Caco-2 (cell line): ENCODE measurements around the gene NEDD4. TPM values are rescaled to one million over a fixed set of nuclear protein-coding genes. Genes with fewer than 3 reads are reported as not detected.
"Not testable (repeated sequence)": the region's sequence is repeated elsewhere in the genome, so short reads cannot be mapped to it uniquely, and the experiment has no call there.

ENCODE experiments used
- BruUV-seq: library from RNA; stranded (reverse); fragments of 400-500 nt; replicated peaks from 2 replicates; lab custom pipeline; 2021; lab: Mats Ljungman, UMichigan
- CTCF ChIA-PET: fragments of 300-600 bp; sonication (Branson Sonifier 250); formaldehyde crosslinking; loops from one replicate; lab custom pipeline; 2022; ENCODE audit warnings: antibody characterized with exemption; lab: Charles Lee
- POLR2A ChIA-PET: fragments of 300-600 bp; sonication (Branson Sonifier 250); formaldehyde crosslinking; loops from one replicate; lab custom pipeline; 2022; ENCODE audit warnings: antibody characterized with exemption; lab: Charles Lee
- DNase-seq, 2 experiments: peaks; one replicate each; pipeline versions ENCODE4 v3.0.0 to v3.0.0-alpha.2; 2020 to 2022
- H3K27me3 ChIP-seq: replicated peaks from 2 replicates; pipeline ENCODE4 v1.6.0; 2011; ENCODE audit warnings: low read length; ENCODE audit not compliant: control insufficient read depth, insufficient read depth
- H3K36me3 ChIP-seq: 2 replicates; pipeline ENCODE4 v1.5.1; 2011; ENCODE audit warnings: low read length; ENCODE audit not compliant: control insufficient read depth, insufficient read depth
- H3K4me1 ChIP-seq: fragments of 250-450 bp; sonication (Bioruptor Pico); 2 replicates; pipeline ENCODE4 v1.5.1; 2020; ENCODE audit warnings: mild to moderate bottlenecking
- H3K4me3 ChIP-seq: 2 replicates; pipeline ENCODE4 v1.5.1; 2011; ENCODE audit warnings: low read depth, mild to moderate bottlenecking, control low read depth, low read length
- H3K9me3 ChIP-seq: fragments of 250-450 bp; sonication (Bioruptor Pico); 2 replicates; pipeline ENCODE4 v1.5.1; 2020; ENCODE audit warnings: mild to moderate bottlenecking, moderate library complexity
- H3K27ac Mint-ChIP-seq: one replicate; pipeline ENCODE4 v1.8.0; 2022; ENCODE audit warnings: mixed read lengths; ENCODE audit not compliant: unreplicated experiment
- H3K27me3 Mint-ChIP-seq: one replicate; pipeline ENCODE4 v1.8.0; 2022; ENCODE audit warnings: mixed read lengths; ENCODE audit not compliant: insufficient read depth, unreplicated experiment
- H3K36me3 Mint-ChIP-seq: one replicate; pipeline ENCODE4 v1.8.0; 2022; ENCODE audit warnings: mild to moderate bottlenecking, mixed read lengths; ENCODE audit not compliant: insufficient read depth, unreplicated experiment
- H3K4me1 Mint-ChIP-seq: one replicate; pipeline ENCODE4 v1.8.0; 2022; ENCODE audit warnings: low read depth, mixed read lengths; ENCODE audit not compliant: unreplicated experiment
- H3K4me3 Mint-ChIP-seq: one replicate; pipeline ENCODE4 v1.8.0; 2022; ENCODE audit warnings: mild to moderate bottlenecking, moderate library complexity, mixed read lengths; ENCODE audit not compliant: unreplicated experiment
- H3K9me3 Mint-ChIP-seq: one replicate; pipeline ENCODE4 v1.8.0; 2022; ENCODE audit warnings: mixed read lengths; ENCODE audit not compliant: unreplicated experiment
- CTCF ChIP-seq, 2 experiments: fragments of 200-600 bp in 1 of 2; IDR thresholded peaks; 1 replicate in 1 of 2; 2 replicates in 1 of 2; pipeline versions ENCODE4 v1.5.1 to v1.8.0; 2011 to 2022; ENCODE audit warnings: antibody characterized with exemption in 1 of 2, control low read depth in 1 of 2, inconsistent platforms in 1 of 2, low read depth in 1 of 2, low read length in 1 of 2, mild to moderate bottlenecking in 1 of 2, moderate library complexity in 1 of 2; ENCODE audit not compliant: insufficient read depth in 1 of 2, severe bottlenecking in 1 of 2, unreplicated experiment in 1 of 2
- intact Hi-C: fragments of 100-400 bp; cut with micrococcal nuclease; formaldehyde crosslinking; loops from one replicate; pipeline ENCODE4 v1.10.0; 2022; ENCODE audit not compliant: unreplicated experiment
- total RNA-seq: library from RNA; stranded (reverse); gene quantifications from 2 replicates; pipeline ENCODE4 v1.2.3, GENCODE V29; 2022

The NEDD4 gene
- total RNA-seq, 1 experiment from 2014 or later, result 33.9 TPM

GRCh38 chr15:55853134-55853533, 140.3 kb downstream of the NEDD4 start:
- Histone ChIP-seq H3K4me3 (no peak overlapping the region), H3K27me3 (no peaks in the 10 kb centered on the region), H3K4me1 (no peaks in the 10 kb centered on the region), H3K36me3 (no peaks in the 10 kb centered on the region), H3K9me3 (no peaks in the 10 kb centered on the region)
- POLR2A ChIA-PET, result interaction anchor here (0.5 kb wide), 1 partner anchor 25 kb away, joined by 3 read pairs; no protein-coding TSS in a partner anchor
- BruUV-seq, result no TSS peak
- DNase-seq, result no peak
- no peaks in the 10 kb centered on the region for H3K4me1 Mint-ChIP-seq
- no peak overlapping the region for H3K4me3 Mint-ChIP-seq
- H3K9me3 Mint-ChIP-seq, result no peaks in the 10 kb centered on the region
- H3K27me3 Mint-ChIP-seq, result no peaks in the 10 kb centered on the region
- no peak overlapping the region for H3K27ac Mint-ChIP-seq
- peaks cover 21% of the 10 kb centered on the region for H3K36me3 Mint-ChIP-seq
- no peak for TF ChIP-seq CTCF (IDR thresholded peaks at IDR 0.05; ENCODE audit: insufficient read depth in 1 of 2, low read depth in 1 of 2, low read length in 1 of 2, severe bottlenecking in 1 of 2, unreplicated experiment in 1 of 2)
- intact Hi-C loops, result no loop called here
- CTCF ChIA-PET, result no interaction called here

- intact Hi-C loops, result loop anchor here (1.0 kb wide), 1 partner anchor 198 kb away; no protein-coding TSS in a partner anchor
- CTCF ChIA-PET, result interaction anchor here (0.7 to 0.9 kb wide), 3 partner anchors 24 to 198 kb away, joined by 3 to 5 read pairs (median 3); no protein-coding TSS in a partner anchor
- POLR2A ChIA-PET, result no interaction called here
These were observed 147.2 kb downstream of the NEDD4 start for GRCh38 chr15:55846116-55846707.

GRCh38 chr15:55842897-55843296, 150.5 kb downstream of the NEDD4 start:
- H3K27me3 ChIP-seq, CTCF ChIA-PET, DNase-seq, H3K9me3 ChIP-seq, POLR2A ChIA-PET, BruUV-seq, H3K27me3 Mint-ChIP-seq, intact Hi-C loops, H3K27ac Mint-ChIP-seq, H3K4me1 Mint-ChIP-seq, H3K4me1 ChIP-seq, H3K4me3 ChIP-seq, H3K36me3 ChIP-seq, H3K4me3 Mint-ChIP-seq, H3K9me3 Mint-ChIP-seq: not testable (repeated sequence)
- H3K36me3 Mint-ChIP-seq, result peaks cover 27% of the 10 kb centered on the region

More at GRCh38 chr15:55846116-55846707, 147.2 kb downstream of the NEDD4 start:
- Histone ChIP-seq H3K4me3 (no peak overlapping the region), H3K27me3 (no peaks in the 10 kb centered on the region), H3K9me3 (no peaks in the 10 kb centered on the region), H3K4me1 (no peaks in the 10 kb centered on the region), H3K36me3 (no peaks in the 10 kb centered on the region)
- no peaks in the 10 kb centered on the region for H3K27me3 Mint-ChIP-seq
- peak; percentile 59 to 77 for DNase-seq
- TF ChIP-seq CTCF (IDR thresholded peaks at IDR 0.05; ENCODE audit: insufficient read depth in 1 of 2, low read depth in 1 of 2, low read length in 1 of 2, severe bottlenecking in 1 of 2, unreplicated experiment in 1 of 2), result peak; percentile 74 to 76
- no TSS peak for BruUV-seq
- no peaks in the 10 kb centered on the region for H3K9me3 Mint-ChIP-seq
- peaks cover 34% of the 10 kb centered on the region for H3K36me3 Mint-ChIP-seq
- H3K27ac Mint-ChIP-seq, result no peak overlapping the region
- no peaks in the 10 kb centered on the region for H3K4me1 Mint-ChIP-seq
- H3K4me3 Mint-ChIP-seq, result no peak overlapping the region
